Measurements from ENCODE around the gene GATA5. TPM values are rescaled to one million over a fixed set of nuclear protein-coding genes. Genes with fewer than 3 reads are reported as not detected.
A peak's percentile ranks its signal among the peaks of the same experiment; 100 is the strongest.

GATA5 gene
- polyA plus RNA-seq (2014; cell fraction: cytosol; rRNA removed), result not detected in 2 replicates
- not detected in 2 replicates for polyA plus RNA-seq (2014; cell fraction: nucleus; rRNA removed)

- DNase-seq (ENCODE audit: low spot score), result no peak
Observed at GRCh38 chr20:62475772-62476055, at the start of gene GATA5. Gene GATA5 (minus strand): TSS chr20:62475995. CDS start chr20:62475521, 474 bp downstream.

DNA sequence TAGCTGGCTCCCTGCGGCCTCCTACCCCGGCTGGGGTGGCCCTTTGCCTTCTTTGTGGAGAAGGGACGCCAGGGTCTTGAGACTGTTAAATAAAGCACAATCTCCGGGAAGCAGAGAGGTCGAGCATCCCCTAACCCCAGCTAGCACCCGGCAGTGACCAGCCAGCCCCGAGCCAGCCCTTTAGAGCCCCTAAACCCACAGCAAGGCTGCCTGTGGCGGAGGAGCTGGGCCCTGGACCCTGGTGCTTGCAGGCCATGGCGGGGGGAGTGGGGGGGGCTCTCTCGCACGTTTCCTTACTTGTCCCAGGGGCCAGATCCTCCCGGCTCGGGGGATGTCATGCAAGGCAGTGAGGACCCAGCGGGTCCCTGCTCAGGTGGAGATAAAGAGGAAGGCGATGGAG is 49.2 kb upstream of the GATA5 start:
- DNase-seq (ENCODE audit: low spot score), result no peak

DNA sequence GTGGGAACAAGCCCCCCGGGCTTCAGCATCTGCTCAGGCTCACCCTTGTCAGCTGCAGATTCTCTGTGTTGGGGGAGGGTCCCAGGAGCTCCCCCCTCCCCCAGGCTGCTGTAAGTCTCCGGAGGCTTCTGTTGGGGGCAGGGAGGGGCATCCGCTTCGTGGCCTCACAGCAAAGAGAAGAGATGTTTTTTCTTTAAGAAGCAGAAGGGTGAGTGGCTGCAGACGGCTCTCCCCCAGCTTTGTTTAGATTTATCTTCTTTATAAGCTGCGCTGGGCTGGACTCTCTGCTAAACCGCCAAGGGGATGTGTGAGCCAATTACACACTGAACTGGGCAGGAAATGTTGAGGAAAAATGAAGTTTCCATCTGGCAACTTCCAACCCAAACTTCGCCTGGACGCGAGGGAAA is 48.7 kb upstream of the GATA5 start:
- DNase-seq (ENCODE audit: low spot score), result no peak

- DNase-seq (ENCODE audit: low spot score), result no peak
Observed at GRCh38 chr20:62523473-62524203, 47.8 kb upstream of the GATA5 start.

DNA sequence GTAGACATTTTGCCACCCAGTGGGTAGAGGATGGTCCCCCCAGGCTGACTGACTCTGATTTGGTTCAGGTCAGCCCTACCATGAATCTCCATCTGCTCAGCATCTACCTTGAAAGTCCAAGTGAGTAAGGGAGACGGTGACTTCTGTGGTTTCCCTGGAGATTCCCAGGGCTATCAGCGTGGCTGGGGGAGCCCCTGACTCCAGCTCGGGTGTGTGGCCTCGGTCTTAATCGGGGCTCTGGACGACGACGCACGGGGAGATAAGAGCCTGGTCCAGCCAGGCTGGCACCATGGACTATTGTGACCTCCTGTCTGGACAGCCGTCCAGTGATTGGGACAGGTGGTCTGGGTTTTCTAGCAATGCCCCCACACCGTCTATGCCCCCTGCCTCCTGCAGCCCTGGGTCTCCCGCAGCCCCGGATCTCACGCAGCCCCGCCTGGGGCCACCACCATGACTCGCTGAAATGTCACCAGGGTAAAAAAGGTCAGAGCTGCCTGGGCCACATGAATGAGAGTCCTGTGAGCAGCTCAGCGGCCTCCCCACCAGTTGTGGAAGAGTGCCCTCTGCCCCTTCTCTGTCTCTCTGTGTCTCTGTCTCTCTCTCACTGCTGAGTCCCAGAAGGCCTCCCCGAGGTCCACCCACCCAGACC is 47.1 kb upstream of the GATA5 start:
- no peak for DNase-seq (ENCODE audit: low spot score)

- no peak for DNase-seq (ENCODE audit: low spot score)
Observed at GRCh38 chr20:62519826-62520225, 44.0 kb upstream of the GATA5 start.

DNA sequence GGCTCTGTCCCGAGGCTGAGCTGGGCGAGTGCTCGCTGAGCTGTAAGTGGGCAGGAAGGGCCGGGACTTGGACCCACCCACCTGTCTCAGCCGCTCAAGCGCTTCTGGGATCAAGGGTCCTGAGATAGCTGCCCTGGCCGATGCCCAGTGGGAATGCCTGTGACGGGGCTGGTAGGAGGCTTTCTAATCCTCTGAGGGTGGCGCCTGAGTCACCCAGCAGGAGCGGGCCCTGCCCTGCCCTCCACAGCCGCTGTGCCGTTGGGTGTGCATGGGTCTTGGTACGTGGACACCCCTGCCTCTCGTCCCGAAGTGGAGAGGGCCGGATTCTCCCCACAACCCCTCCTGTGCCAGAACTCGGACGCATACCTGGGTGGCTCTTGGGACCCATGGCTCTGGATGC is 43.1 kb upstream of the GATA5 start:
- DNase-seq (ENCODE audit: low spot score), result no peak

DNA sequence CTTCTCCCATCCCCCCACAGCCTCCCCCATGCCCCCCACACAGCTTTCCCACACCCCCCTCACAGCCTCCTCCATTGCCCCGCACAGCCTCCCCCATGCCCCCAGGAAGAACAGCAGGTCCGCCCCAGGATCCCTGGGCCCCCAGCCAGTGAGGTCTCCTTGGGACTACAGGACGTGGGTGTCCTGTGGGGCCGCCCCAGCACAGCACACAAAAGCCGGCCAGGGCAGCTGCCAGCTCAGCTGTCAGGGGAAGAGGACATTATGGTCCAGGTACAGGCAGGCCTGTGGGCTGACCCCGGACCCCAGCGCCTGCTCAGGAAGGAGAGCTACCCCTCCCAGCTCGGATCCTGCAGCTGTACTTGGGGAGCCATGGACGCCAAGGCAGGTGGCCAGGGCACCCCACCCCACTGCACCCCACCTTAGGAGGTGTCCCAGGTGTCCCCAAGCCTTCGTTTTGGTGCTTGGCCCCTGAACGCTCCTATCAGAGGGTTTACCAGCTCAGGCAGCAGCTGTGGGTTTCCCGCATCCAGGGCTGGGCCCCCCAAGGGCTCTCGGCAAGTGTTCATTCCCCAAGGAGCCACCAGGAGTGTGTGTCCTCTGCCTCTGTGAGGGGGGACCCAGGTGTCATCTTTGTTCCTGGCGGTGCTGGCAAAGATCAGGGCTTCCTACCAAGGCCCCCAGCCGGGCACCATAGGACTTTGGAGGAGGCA is 42.3 kb upstream of the GATA5 start:
- no peak for DNase-seq (ENCODE audit: low spot score)

DNA sequence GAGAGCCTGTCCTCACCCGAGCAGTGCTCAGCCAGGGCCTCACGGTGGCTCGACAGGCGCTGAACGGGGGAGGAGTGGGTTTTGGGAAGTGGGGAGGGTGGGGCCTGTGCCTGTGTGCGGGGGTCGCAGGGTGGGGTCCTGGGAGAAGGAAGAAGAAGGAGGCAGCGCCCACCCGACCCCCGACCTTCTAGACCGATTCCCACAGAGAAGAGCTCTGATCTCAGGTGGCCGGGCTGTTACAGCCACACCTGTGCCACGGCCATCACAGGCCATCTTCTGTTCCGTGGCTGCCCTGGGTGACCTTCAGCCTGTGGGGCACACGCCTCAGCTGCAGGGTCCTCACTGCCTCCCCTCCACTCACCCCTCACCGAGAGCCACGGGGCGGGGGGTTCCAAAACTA is 41.4 kb upstream of the GATA5 start:
- DNase-seq (ENCODE audit: low spot score), result no peak

DNA sequence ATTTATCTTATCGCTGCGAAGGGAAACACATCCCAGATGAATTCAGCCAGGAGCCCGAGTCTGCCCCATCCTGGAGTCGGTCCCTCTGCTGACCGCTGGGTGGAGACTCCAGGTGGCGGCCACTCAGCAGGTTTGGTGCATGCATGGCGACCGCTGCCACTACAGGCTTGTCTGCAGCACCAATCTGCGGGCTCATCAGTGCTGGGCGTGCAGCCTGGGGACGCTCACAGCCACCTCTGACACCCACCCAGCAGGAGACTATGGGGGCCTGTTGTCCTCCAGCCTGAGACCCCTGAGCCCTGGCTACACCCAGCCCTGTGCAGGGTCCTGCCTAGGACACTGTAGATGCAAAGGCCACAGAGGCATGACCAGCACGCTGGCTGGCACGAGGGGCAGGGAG is 40.5 kb upstream of the GATA5 start:
- peak; percentile 68 for DNase-seq (ENCODE audit: low spot score)

DNA sequence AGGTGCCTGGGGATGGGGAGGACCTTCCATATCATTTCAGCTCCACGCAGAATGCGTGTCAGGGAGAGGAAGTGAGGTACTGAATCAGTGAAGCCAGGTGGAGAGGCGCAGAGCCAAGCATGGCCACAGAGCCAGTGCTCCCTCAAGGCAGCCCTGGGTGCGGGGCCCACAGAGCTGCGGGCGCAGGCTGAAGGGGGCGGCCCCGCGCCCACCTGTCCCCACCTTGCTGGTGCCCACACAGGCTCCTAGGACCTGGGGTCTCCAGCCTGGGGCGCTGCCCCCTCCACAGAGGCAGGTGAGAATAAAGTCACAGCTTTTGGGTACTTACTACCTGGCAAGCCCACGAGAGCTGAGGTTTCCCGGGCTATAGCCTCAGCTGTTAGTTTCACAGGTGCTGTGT is 40.0 kb upstream of the GATA5 start:
- no peak for DNase-seq (ENCODE audit: low spot score)

DNA sequence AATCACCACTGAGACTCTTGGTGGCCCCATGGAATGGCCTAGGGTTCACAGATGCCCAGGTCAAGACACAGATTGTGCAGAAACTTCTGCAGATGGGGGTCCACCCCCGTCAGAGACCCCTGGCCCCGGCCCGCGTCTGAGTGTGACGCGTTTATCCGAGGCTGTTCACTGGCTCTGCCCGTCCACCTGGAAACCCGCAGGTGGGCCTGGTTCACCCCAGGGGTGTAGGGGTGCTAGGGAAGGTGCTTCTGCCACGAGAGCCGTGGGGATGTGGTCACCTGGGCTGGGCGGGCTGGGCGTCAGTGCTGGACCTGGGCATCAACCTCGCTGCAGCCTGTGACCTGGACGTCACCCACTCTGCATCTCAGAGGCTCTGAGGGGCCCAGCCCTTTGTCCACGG is 39.5 kb upstream of the GATA5 start:
- DNase-seq (ENCODE audit: low spot score), result no peak

- DNase-seq (ENCODE audit: low spot score), result no peak
Observed at GRCh38 chr20:62513991-62514390, 38.2 kb upstream of the GATA5 start.

GRCh38 chr20:62511915-62512610 is 36.3 kb upstream of the GATA5 start:
- DNase-seq (ENCODE audit: low spot score), result no peak

DNA sequence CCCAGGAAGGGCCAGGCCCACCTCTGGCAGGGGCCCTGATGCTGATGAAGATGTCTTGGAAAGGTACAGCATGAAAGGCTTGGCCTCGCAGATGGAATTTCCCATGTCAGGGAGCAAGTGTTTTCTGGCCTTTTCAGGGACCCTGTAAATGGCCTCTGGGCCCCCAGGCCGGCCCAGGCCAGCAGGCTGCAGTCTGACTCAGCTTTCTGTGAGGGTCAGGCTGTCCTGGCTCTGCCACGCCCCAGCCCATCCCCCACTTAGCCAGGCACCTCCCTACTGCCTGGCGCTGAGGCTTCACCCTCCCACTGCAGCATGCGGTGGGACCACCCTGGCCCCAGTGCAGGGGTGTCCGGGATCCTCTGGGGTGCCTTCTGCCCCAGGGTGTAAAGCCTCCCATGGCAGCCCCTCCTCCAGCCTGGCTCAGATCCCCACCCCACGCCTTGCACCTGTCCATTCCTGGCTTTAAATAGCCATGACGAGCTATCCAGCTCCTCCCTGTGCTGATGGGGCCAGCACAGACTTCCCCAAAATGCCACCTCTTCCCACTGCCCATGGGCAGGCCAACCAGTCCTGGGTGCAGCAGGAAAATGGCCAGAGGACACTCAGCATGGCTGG is 35.6 kb upstream of the GATA5 start:
- DNase-seq (ENCODE audit: low spot score), result no peak

- DNase-seq (ENCODE audit: low spot score), result no peak
Observed at GRCh38 chr20:62508641-62509051, 32.9 kb upstream of the GATA5 start.

- no peak for DNase-seq (ENCODE audit: low spot score)
Observed at GRCh38 chr20:62507991-62508640, 32.3 kb upstream of the GATA5 start.

DNA sequence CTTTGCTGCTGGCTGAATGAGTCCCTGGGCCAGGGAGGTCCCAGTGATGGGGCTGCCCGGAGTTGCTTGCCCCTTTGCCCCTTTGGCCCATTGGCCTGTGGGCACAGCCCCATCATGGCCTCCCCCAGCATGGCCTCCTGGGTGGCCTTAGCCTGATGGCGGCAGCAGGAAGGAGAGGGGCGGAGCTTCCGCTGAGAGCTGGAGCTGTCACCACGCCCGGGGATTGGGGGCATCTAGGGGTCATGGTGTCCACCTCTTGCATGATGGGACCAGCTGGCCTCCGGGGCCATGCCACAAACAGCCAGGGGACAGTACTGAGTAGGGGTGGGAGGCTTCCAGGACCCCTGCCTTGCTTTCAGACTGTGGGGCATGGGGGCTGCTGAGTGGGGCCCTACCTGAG is 31.5 kb upstream of the GATA5 start:
- no peak for DNase-seq (ENCODE audit: low spot score)

DNA sequence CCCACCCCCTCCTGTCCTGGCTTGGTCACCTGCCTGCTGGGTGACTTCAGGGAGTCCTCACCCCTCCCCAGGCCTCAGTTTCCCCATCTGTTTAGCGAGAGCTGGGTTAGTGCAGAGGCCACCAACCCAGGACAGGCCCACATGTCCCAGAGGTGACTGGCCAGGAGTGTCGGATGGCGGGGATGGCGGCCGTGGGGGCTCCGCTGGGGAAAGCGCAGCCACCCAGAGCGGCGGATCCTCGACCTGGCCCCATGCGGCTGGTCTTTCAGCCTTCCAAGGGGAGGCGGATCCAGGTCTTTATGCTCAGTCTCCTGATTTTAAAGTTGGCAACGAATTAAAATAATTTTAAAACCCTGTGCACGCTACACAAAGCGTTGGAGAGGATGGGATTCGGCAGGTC is 31.0 kb upstream of the GATA5 start:
- no peak for DNase-seq (ENCODE audit: low spot score)

DNA sequence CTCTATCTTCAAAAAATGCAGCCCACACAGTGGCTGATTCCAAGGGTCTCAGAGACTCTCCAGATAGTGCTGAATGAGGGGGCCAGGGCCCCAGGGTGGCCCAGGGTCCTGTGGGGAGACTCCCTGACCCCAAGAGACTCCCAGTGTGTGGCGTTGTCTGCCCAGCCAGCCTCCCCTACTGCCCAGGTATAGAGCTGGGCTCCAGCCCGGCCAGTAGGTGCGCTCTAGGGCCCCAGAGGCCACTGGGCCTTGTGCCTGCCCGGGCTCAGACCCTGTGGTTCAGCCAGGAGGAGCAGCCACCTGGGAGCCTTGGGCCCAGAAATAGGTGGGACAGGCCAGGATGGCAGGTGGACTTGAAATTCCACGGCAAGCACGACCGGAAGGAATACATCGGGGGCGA is 30.3 kb upstream of the GATA5 start:
- DNase-seq (ENCODE audit: low spot score), result no peak

- no peak for DNase-seq (ENCODE audit: low spot score)
Observed at GRCh38 chr20:62505337-62506045, 29.7 kb upstream of the GATA5 start.
